Measurements from ENCODE around the gene ZNF423. TPM values are rescaled to one million over a fixed set of nuclear protein-coding genes. Genes with fewer than 3 reads are reported as not detected.

Gene ZNF423
- total RNA-seq, 2 experiments from 2014 or later: not detected

DNA sequence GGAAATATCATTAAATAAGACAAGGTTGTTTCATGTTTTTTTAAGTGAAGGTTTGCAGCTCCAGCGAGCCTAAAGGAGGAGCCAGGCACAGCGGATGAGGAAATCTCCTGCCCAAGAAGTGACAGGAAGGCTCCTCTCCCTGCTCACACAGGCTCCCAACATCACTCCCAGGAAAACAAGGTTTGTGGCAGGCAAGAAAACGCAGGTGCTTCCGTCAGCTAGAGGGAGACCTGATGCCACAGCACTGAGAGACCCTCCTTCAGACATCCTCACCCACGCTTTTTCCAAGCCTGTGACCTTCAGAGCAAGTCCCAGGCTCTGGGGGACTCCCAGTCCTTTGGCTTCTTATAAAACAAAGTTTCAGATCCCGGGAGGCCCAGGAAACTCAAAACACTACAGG, 89.7 kb downstream of the ZNF423 start:
- Mint-ChIP-seq H3K36me3 (no peaks in the 10 kb centered on the region), H3K4me1 (ENCODE audit: low read depth) (no peaks in the 10 kb centered on the region), H3K27me3 (no peaks in the 10 kb centered on the region), H3K4me3 (no peak overlapping the region), H3K27ac (no peak overlapping the region), H3K9me3 (no peaks in the 10 kb centered on the region)
- POLR2A ChIA-PET: no interaction called here
- CTCF ChIA-PET: no interaction called here
- intact Hi-C loops (cut with micrococcal nuclease): no loop called here
- no peak for DNase-seq

DNA sequence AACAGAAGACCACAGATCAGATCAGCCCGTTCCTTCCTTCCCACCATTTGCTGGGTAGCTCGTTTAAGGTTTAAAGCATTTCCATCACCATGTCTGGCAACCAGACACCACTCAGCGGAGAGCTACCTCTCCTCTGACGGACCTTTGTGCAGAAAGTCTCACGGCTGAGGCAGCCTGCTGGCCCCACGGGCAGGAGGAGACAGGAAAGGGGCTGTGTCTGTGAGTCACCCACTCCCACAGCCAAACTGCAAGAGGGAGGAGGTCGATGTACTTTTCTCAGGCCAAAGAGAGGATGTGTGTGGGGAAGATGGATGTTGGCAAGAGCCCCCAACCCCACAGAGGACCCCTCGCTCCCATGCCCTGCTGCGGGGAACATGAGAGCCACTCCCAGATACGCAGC, 92.1 kb downstream of the ZNF423 start:
- Mint-ChIP-seq H3K27me3 (no peaks in the 10 kb centered on the region), H3K4me3 (no peak overlapping the region), H3K27ac (no peak overlapping the region), H3K36me3 (no peaks in the 10 kb centered on the region), H3K9me3 (no peaks in the 10 kb centered on the region), H3K4me1 (ENCODE audit: low read depth) (no peaks in the 10 kb centered on the region)
- ChIA-PET POLR2A (no interaction called here), CTCF (no interaction called here)
- intact Hi-C loops (cut with micrococcal nuclease): no loop called here
- no peak for DNase-seq

DNA sequence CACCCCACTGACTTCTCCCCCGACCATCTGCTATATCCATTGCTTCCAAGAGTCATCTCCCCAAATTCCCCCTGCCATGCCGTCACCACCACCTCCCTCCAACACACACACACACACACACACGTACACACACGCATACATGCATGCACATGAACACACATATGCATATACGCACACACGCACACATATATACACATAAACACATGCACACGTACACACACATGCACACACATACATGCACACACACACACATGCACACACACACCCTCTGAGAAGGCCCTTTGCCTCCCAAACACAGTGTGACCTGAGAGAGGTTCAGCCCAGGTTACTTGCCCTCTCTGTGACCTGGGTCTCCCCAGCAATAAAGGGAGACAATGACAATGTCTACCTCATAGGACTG, 95.1 kb downstream of the ZNF423 start:
- Mint-ChIP-seq H3K9me3 (no peaks in the 10 kb centered on the region), H3K27me3 (peaks cover 8% of the 10 kb centered on the region), H3K4me1 (ENCODE audit: low read depth) (no peaks in the 10 kb centered on the region), H3K27ac (no peak overlapping the region), H3K4me3 (no peak overlapping the region), H3K36me3 (no peaks in the 10 kb centered on the region)
- DNase-seq: no peak
- ChIA-PET POLR2A (no interaction called here), CTCF (no interaction called here)
- intact Hi-C loops (cut with micrococcal nuclease): no loop called here

DNA sequence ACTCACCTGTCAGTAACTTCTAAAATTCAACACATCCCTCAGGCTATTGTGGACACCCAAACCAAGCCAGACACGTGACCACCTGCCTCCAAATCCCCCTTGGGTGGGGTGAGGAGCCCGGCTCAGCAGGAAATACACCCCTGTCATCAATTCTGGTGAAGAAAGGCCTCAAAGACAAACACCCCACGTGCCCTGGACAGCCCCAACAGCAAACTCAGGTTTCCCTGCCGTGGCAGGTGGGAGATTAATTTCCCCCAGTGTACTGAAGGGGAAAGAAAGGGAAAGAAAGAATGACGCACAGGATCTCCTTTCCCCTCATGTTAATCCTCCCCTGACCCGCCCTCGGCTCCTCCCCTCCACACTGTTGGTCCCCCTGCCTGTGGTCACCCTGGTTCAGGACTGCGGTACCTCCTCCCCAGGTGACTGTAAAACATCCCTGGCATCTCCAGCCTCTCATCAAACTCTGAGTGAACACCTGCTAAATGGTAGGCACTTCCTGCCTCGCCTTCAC, 98.3 kb downstream of the ZNF423 start:
- POLR2A ChIA-PET: no interaction called here
- CTCF ChIA-PET: no interaction called here
- DNase-seq: no peak
- intact Hi-C loops (cut with micrococcal nuclease): no loop called here
- Mint-ChIP-seq H3K27ac (no peak overlapping the region), H3K4me3 (no peak overlapping the region), H3K4me1 (ENCODE audit: low read depth) (peaks cover 3% of the 10 kb centered on the region), H3K27me3 (peaks cover 25% of the 10 kb centered on the region), H3K9me3 (no peaks in the 10 kb centered on the region), H3K36me3 (no peaks in the 10 kb centered on the region)

DNA sequence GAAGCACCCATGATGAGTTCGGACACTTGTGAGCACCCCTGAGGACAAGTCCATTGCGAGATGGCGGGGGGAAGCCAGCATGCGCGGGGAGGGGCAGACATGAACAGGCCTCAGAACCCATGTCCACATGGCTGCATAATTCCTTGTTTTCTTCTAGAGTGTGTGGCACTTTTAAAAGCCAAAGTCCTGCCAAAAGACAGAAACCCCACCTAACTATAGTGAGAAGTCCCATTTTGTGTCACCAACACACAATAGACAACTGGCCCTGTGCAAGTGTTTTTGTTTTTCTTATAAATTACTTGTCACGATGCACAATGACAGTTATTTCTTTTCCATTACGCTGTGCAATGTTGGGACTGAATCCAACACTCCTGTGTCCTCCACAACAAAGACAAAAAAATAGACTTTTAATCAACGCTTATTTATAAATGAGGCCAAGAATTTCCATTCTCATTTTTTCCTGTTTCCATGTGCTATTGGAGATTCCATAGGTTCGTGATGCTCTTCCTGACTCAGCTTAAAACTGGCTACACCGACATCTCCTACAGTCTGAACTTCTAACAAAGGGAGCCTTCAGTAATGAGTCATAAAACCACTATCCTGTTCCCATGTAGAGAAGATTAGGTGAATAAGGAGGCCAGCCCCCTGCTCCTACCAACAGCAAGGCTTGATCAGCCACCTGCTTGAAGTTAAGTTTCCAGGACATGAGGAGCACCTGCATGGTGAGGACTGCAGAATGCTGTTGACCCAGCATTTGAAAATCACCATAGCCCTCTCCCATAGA, 98.9 kb downstream of the ZNF423 start:
- Mint-ChIP-seq H3K4me3 (no peak overlapping the region), H3K27ac (no peak overlapping the region), H3K27me3 (peaks cover 25% of the 10 kb centered on the region), H3K9me3 (no peaks in the 10 kb centered on the region), H3K4me1 (ENCODE audit: low read depth) (peaks cover 3% of the 10 kb centered on the region), H3K36me3 (no peaks in the 10 kb centered on the region)
- ChIA-PET POLR2A (no interaction called here), CTCF (no interaction called here)
- intact Hi-C loops (cut with micrococcal nuclease): no loop called here
- no peak for DNase-seq

DNA sequence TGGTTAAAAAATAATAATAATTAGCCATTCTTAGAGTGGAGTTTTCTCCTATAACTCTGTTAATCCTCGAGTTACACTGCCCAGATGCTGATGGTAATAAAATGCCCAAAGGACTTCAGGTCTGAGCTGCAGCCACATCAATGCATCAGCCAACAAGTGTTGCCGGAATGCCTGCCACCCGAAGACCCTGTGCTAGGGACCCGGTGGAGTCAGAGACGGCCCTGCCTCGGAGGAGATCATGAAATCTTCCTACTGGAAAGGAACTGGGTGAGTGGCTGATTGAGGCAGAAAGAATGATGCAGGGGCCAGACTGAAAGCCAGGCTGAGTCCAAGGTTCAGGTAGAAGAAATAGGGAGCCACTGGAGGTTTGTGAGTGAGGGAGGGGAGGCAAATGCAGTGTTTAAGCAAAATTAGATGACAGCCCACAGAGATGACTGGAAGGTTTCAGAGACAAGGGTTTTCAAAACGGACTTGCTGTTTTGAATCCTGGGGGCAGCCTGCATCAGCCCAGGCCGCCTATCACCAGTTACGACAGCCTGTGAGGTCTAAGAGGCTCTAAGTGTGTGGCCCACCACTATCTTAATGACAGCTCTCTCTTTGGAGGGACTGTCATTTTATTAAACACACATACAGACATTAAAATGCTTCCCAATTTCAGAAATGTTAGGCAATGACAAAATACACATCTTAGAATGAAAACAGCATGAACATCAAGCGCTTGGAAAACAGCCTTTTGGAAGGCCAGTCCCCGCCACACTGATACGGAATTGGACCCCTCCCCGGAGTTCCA, 100.0 kb downstream of the ZNF423 start:
- intact Hi-C loops (cut with micrococcal nuclease): no loop called here
- no peaks in the 10 kb centered on the region for H3K9me3 Mint-ChIP-seq
- ChIA-PET CTCF (no interaction called here), POLR2A (no interaction called here)
- H3K36me3 Mint-ChIP-seq: no peaks in the 10 kb centered on the region
- H3K27me3 Mint-ChIP-seq: peaks cover 25% of the 10 kb centered on the region
- H3K4me3 Mint-ChIP-seq: no peak overlapping the region
- H3K27ac Mint-ChIP-seq: no peak overlapping the region
- peaks cover 3% of the 10 kb centered on the region for H3K4me1 Mint-ChIP-seq (ENCODE audit: low read depth)
- DNase-seq: no peak

DNA sequence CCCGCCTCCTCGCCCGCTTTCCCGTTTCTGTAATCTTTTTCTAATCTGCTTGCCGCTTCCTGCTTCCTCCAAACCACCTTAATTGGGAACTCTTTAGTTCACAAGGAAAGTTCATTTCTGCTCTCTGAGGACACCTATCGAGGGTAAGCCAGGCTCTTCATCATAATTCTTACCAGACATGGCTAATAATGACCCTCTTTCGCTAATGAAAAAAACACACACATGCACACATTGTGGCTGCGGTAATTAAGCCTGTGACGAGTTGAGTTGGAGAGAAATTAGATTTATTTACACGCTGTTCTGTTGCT, 100.6 kb downstream of the ZNF423 start:
- H3K27me3 Mint-ChIP-seq: peaks cover 30% of the 10 kb centered on the region
- CTCF ChIA-PET: no interaction called here

DNA sequence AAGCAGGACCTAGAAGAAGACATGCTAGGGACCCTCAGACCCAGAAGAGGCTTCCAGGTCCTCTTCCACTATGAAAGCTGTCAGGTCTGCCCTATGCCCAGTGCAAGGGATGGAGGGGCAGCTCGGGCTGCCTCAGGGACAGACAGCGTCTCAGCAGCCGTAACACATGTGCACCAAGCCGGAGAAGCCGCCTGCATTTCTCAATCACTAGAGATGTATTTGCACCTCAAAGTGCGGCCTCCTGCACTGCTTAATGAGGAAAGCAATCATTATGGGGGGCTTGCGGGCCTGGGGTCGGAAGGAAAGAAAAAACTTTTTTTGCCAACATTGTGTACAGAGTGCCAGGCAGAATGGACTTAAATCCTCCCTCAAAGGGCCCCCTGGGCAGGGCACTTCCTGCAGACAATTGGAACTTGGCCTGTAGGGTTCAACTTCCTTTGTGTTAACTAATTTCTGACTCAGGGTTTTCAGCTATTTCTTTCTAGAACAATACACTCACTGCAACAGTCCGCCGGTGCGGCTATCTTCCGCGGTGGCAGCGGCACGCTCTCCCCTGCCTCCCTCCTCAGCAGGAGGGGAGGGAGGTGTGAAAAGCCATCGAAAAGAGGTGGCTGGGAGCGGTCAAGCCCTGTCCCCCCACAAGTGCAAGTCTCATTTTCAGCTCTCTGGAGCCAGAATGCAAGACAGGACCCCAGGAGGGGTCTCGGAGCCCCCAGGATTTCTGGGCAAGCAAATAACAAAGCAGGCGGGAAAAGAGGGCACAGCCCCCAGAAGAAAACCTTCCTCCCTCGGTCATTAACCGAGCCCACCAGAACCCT, 101.2 kb downstream of the ZNF423 start:
- CTCF ChIA-PET: no interaction called here
- no peak for DNase-seq
- Mint-ChIP-seq H3K4me1 (ENCODE audit: low read depth) (peaks cover 3% of the 10 kb centered on the region), H3K27me3 (peaks cover 30% of the 10 kb centered on the region), H3K27ac (no peak overlapping the region), H3K36me3 (no peaks in the 10 kb centered on the region), H3K4me3 (no peak overlapping the region), H3K9me3 (no peaks in the 10 kb centered on the region)
- intact Hi-C loops (cut with micrococcal nuclease): no loop called here
- POLR2A ChIA-PET: no interaction called here

More for the DNA sequence above, 100.6 kb downstream of the ZNF423 start:
- intact Hi-C loops (cut with micrococcal nuclease): no loop called here
- Mint-ChIP-seq H3K27ac (no peak overlapping the region), H3K9me3 (no peaks in the 10 kb centered on the region), H3K36me3 (no peaks in the 10 kb centered on the region), H3K4me3 (no peak overlapping the region), H3K4me1 (ENCODE audit: low read depth) (peaks cover 3% of the 10 kb centered on the region)
- POLR2A ChIA-PET: no interaction called here
- no peak for DNase-seq

DNA sequence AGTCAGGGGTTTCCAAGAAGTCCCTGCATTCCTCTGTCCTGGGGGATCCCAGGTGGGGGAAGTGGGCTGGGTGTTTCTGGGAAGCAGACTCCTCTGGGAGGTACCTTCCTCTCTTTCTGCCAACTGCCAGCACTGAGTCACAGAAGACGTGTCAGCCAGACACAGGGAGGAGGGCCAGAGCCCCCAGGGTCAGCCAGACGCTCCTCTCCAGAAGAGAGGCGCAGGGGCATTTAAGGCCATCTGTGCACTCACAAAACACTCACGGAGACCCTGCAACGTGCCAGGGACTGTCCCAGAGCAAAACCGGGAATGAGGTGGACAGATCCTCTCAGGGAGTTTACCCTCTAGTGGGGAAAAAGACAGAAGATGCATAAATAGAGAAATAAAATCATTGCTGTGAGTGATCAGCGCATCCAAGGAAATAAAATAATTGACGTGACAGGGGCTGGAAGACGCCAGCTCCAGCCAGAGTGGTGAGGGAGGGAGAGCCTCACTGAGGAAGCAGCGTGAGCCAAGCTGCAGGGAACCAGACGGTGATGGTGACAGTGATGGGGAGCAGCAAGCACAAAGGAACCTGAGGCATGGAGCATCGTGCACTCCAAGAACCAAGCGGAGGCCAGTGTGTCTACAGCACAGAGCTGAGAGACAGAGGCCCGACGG, 105.4 kb downstream of the ZNF423 start:
- peaks cover 3% of the 10 kb centered on the region for H3K4me1 Mint-ChIP-seq (ENCODE audit: low read depth)
- ChIA-PET POLR2A (no interaction called here), CTCF (no interaction called here)
- no peak overlapping the region for H3K4me3 Mint-ChIP-seq
- no peak for DNase-seq
- intact Hi-C loops (cut with micrococcal nuclease): no loop called here
- no peaks in the 10 kb centered on the region for H3K36me3 Mint-ChIP-seq
- no peaks in the 10 kb centered on the region for H3K9me3 Mint-ChIP-seq
- peaks cover 30% of the 10 kb centered on the region for H3K27me3 Mint-ChIP-seq
- no peak overlapping the region for H3K27ac Mint-ChIP-seq

DNA sequence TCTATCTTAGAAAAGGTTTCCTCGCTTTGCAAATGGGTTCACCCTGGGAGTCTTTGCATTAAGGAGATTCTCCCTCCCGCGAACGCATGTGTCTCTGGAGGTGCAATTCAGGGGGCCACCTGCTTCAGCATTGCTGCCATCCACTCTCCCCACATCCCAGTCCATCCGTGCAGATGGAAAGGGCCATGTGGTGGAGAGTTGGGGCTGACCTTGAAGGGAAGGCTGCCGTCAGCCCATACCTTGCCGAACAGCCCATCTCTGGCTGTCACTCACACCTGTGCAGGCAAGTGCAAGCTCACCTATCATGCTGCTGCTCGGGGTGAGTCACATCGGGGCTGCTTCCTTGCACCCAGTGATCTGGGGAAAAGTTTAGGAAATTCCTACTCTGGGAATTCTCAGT, 106.1 kb downstream of the ZNF423 start:
- no peaks in the 10 kb centered on the region for H3K36me3 Mint-ChIP-seq
- intact Hi-C loops (cut with micrococcal nuclease): no loop called here

DNA sequence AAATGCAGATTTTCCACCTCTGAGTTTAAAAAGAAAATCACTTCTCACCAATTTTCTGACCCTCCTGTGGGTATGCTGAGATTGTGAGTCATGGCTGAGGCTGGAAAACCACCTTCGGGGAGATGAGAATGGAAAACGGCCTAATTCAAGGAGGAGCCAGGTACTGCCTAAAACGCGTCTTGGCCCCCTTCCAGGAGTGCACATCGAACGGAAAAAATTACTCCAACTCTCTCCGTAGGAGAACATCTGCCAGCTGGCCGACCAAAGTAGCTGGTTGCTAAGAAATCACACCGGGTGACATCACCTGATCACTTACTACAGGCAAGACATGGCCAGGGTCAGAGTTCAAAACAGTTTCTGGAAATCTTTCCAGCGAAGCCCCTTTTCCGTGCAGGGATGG, 107.6 kb downstream of the ZNF423 start:
- H3K4me1 Mint-ChIP-seq (ENCODE audit: low read depth): no peaks in the 10 kb centered on the region
- ChIA-PET POLR2A (no interaction called here), CTCF (no interaction called here)
- H3K9me3 Mint-ChIP-seq: no peaks in the 10 kb centered on the region
- no peak overlapping the region for H3K27ac Mint-ChIP-seq
- DNase-seq: peak; percentile 38
- no peak overlapping the region for H3K4me3 Mint-ChIP-seq
- H3K27me3 Mint-ChIP-seq: peaks cover 16% of the 10 kb centered on the region
- no peaks in the 10 kb centered on the region for H3K36me3 Mint-ChIP-seq
- intact Hi-C loops (cut with micrococcal nuclease): no loop called here

More for the DNA sequence above, 106.1 kb downstream of the ZNF423 start:
- no peaks in the 10 kb centered on the region for H3K4me1 Mint-ChIP-seq (ENCODE audit: low read depth)
- CTCF ChIA-PET: no interaction called here
- no peak for DNase-seq
- no peaks in the 10 kb centered on the region for H3K9me3 Mint-ChIP-seq
- H3K27ac Mint-ChIP-seq: no peak overlapping the region
- no peak overlapping the region for H3K4me3 Mint-ChIP-seq
- H3K27me3 Mint-ChIP-seq: peaks cover 26% of the 10 kb centered on the region
- POLR2A ChIA-PET: no interaction called here

DNA sequence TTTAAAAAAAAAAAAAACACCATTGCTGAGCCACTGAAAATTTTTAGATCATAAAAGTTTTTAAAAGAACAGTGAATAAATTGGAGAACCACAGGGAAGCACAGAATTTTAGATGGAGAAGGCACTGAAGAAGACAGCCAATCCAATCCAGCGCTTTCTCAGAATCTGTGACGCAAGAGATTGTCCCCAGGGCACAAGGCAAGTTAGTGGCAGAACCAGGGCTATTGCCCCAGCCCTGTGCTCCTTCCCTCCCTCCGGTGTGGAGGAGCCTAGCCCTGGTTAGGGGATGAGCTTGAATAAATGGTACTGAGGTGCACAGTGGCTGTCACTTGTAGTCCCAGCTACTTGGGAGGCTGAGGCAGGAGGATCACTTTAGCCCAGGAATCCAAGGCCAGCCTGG, 108.3 kb downstream of the ZNF423 start:
- no peak for DNase-seq
- ChIA-PET CTCF (no interaction called here), POLR2A (no interaction called here)
- Mint-ChIP-seq H3K4me1 (ENCODE audit: low read depth) (no peaks in the 10 kb centered on the region), H3K4me3 (no peak overlapping the region), H3K27ac (no peak overlapping the region), H3K9me3 (no peaks in the 10 kb centered on the region), H3K36me3 (no peaks in the 10 kb centered on the region), H3K27me3 (peaks cover 15% of the 10 kb centered on the region)
- intact Hi-C loops (cut with micrococcal nuclease): no loop called here

Data from activated CD4-positive, alpha-beta memory T cell treated with anti-CD3 and anti-CD28 coated beads for 36 hours (primary cell).